Lung (tissue), 12 donors: ENCODE data around the gene ASTN2. TPM values are rescaled to one million over a fixed set of nuclear protein-coding genes. Genes with fewer than 3 reads are reported as not detected.

Experiments
- ATAC-seq: fragments of 200-7000 bp; cut with Tn5 transposase; one replicate; pipeline ENCODE4 v1.9.1; 2020; ENCODE audit warnings: moderate number of reproducible peaks; ENCODE audit not compliant: insufficient read depth, low FRiP score
- DNase-seq, 3 donors: peaks; one replicate each; pipeline ENCODE4 v3.0.0-alpha.2; 2013 to 2017
- H3K27ac ChIP-seq, 2 donors: one replicate each; pipeline ENCODE4 v1.5.1; 2013; ENCODE audit warnings: mild to moderate bottlenecking in 2 of 2, moderate library complexity in 2 of 2, control low read depth in 1 of 2, inconsistent platforms in 1 of 2, low read depth in 1 of 2, low read length in 1 of 2
- H3K27me3 ChIP-seq, 3 donors: one replicate each; pipeline ENCODE4 v1.5.1; 2013; ENCODE audit warnings: low read length in 2 of 3; ENCODE audit not compliant: control insufficient read depth in 3 of 3, insufficient read depth in 3 of 3
- H3K36me3 ChIP-seq, 4 donors: one replicate each; pipeline ENCODE4 v1.5.1; 2013; ENCODE audit warnings: low read length in 4 of 4, mild to moderate bottlenecking in 1 of 4, moderate library complexity in 1 of 4; ENCODE audit not compliant: control insufficient read depth in 4 of 4, insufficient read depth in 4 of 4
- H3K4me1 ChIP-seq, 5 donors: one replicate each; pipeline ENCODE4 v1.5.1; 2013; ENCODE audit warnings: low read length in 5 of 5, mild to moderate bottlenecking in 2 of 5, moderate library complexity in 1 of 5; ENCODE audit not compliant: control insufficient read depth in 5 of 5, insufficient read depth in 5 of 5
- H3K4me3 ChIP-seq: one replicate; pipeline ENCODE4 v1.5.1; 2013; ENCODE audit warnings: mild to moderate bottlenecking, control low read depth, moderate library complexity
- H3K9ac ChIP-seq, 2 donors: one replicate each; pipeline ENCODE4 v1.5.1; 2013; ENCODE audit warnings: low read length in 2 of 2, control low read depth in 1 of 2; ENCODE audit not compliant: insufficient read depth in 1 of 2
- H3K9me3 ChIP-seq, 4 donors: one replicate each; pipeline ENCODE4 v1.5.1; 2013; ENCODE audit warnings: low read length in 3 of 4, mild to moderate bottlenecking in 1 of 4, moderate library complexity in 1 of 4; ENCODE audit not compliant: control insufficient read depth in 4 of 4, insufficient read depth in 3 of 4
- WGBS, 2 donors: extraction: QIAGEN DNeasy Blood & Tissue Kit; methylation state at CpG; one replicate each; pipeline ENCODE4 v1.1.7; 2013; 5-methylcytosine and 5-hydroxymethylcytosine counted together
- polyA plus RNA-seq, 2 donors: library from polyadenylated mRNA; stranded (reverse); fragments of 200-250 nt; gene quantifications; one replicate each; pipeline ENCODE4 v1.2.1, GENCODE V29; 2013
- total RNA-seq, 2 donors: library from RNA; depleted of rRNA in 1 of 2; stranded (reverse); fragments of >200 nt in 1 of 2; gene quantifications; one replicate each; pipeline ENCODE4 v1.2.1, GENCODE V29; 2014 to 2021
- TF ChIP-seq, protein P1 (sequence below): IDR thresholded peaks from 2 replicates; pipeline ENCODE4 v1.5.1; 2012; ENCODE audit warnings: mild to moderate bottlenecking; ENCODE audit errors: control extremely low read depth, extremely low read depth
- donor health status: control.
- donor health status: control.
- donor health status: Bipolar disorder and iron deficiency.
- donor health status: healthy.
- donor health status: DM: yes; HTN: yes; CAD: no.

The ASTN2 gene
- total and polyA plus RNA-seq, 4 donors: 1.4 to 7.0 (median 3.3) TPM

DNA sequence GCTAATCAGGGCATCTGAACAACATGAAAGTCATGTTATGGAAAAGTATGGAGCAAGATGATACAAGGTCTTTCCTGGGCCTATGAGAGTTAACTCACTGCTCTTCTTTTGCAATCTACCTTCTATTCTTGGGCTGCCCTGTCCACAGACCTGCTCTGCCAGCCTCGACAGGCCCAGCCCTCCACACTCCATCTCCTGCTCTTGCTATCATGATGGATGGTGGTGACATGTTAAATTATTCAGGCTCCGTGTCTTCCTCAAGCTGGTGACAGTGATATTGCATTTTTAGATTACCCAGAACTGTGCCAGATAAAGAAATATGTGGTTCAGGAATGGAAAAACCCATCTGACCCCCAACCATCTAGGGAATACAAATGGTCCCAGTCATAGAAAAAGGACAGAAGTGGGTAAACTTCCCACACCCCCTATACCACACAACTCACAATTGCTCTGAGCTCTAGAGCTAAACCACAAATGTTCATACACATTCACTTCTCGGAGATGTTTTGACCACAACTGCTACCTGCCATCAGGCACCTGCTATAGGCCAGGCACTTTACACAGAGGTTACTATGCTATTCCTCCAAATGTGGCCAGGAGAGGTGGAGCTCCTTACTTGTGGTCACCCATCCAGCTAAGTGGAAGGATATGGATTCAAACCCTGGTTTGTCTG lies 311.3 kb downstream of the ASTN2 start:
- WGBS, 2 donors: 39 to 49% methylated on average over 3 of the region's 3 CpGs
- Histone ChIP-seq H3K4me1 (no peaks in the 10 kb centered on the region), H3K36me3 (no peaks in the 10 kb centered on the region), H3K9me3 (peaks cover 0 to 2% (median 0%) of the 10 kb centered on the region in 4 donors), H3K9ac (no peak overlapping the region), H3K27ac (no peak overlapping the region), H3K27me3 (no peaks in the 10 kb centered on the region), H3K4me3 (no peak overlapping the region)
- ATAC-seq (no peak), DNase-seq (no peak)
- TF ChIP-seq, protein P1, sequence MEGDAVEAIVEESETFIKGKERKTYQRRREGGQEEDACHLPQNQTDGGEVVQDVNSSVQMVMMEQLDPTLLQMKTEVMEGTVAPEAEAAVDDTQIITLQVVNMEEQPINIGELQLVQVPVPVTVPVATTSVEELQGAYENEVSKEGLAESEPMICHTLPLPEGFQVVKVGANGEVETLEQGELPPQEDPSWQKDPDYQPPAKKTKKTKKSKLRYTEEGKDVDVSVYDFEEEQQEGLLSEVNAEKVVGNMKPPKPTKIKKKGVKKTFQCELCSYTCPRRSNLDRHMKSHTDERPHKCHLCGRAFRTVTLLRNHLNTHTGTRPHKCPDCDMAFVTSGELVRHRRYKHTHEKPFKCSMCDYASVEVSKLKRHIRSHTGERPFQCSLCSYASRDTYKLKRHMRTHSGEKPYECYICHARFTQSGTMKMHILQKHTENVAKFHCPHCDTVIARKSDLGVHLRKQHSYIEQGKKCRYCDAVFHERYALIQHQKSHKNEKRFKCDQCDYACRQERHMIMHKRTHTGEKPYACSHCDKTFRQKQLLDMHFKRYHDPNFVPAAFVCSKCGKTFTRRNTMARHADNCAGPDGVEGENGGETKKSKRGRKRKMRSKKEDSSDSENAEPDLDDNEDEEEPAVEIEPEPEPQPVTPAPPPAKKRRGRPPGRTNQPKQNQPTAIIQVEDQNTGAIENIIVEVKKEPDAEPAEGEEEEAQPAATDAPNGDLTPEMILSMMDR: no peak

DNA sequence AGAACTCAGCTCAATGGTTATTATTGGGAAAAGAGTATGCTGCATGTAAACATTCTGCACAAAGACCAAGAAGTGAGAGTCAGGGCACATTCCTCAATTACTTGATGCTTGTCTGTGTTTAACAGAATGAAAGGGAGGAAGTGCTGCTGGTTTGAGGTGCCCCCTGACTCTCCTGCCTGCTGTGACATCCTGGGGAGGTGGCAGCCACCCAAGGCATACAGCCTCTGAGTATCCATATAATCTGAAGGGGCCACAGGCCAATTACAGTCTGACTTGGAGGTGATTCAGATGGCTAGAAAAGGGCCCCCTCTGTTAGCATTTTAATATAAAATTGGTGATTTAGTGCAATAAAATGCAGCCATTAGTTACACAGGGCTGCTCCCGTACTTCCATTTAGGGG lies 313.8 kb downstream of the ASTN2 start:
- ATAC-seq (no peak), DNase-seq (no peak)
- Histone ChIP-seq H3K4me3 (no peak overlapping the region), H3K36me3 (no peaks in the 10 kb centered on the region), H3K27me3 (no peaks in the 10 kb centered on the region), H3K9me3 (peaks cover 0 to 2% (median 0%) of the 10 kb centered on the region in 4 donors), H3K4me1 (no peaks in the 10 kb centered on the region), H3K27ac (no peak overlapping the region), H3K9ac (no peak overlapping the region)
- WGBS, 2 donors: 71 to 73% methylated on average over 1 of the region's 1 CpG
- TF ChIP-seq, protein P1: no peak

DNA sequence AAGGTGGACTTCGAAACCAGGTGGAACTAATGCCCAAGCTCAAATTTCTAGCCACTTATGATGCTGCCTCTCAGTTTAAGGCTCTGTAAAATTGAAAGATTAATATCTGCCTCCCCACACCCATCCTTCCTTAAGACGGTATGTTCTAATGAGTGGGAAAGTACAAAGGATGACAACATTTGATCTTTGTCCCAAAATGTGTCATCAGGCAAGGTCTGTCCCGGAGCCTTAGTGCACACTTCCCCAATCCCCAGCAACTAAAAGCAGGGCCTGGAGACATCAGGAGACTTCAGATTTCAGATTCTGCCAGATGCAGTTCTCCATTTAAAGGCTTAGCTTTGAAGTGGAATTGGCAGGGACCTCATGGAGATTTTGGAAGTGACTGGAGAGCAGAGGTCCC lies 316.5 kb downstream of the ASTN2 start:
- Histone ChIP-seq H3K9ac (no peak overlapping the region), H3K27ac (no peak overlapping the region), H3K27me3 (no peaks in the 10 kb centered on the region), H3K9me3 (no peaks in the 10 kb centered on the region), H3K4me3 (no peak overlapping the region), H3K36me3 (no peaks in the 10 kb centered on the region), H3K4me1 (no peaks in the 10 kb centered on the region)
- 65 to 81% methylated on average over 3 of the region's 3 CpGs for WGBS, 2 donors
- no peak for ATAC-seq
- no peak for DNase-seq
- TF ChIP-seq, protein P1: no peak

DNA sequence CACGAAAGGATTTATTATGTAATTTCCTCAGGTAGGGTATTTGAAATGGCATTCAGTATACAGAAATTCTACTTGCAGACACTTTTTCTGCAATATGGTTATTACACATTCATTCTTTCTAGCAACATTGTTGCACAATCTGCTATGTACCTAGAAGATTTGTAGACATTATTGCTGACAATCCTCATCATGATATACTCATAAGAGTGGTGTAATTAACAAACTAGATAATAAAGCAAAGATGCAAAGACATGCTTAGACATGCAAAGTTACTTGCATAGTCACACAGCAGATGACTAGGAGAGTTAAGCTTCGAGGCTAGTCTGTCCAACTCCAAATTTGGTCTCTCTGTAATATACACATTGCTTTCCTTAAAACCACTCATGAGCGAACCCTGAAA lies 317.1 kb downstream of the ASTN2 start:
- DNase-seq (no peak), ATAC-seq (no peak)
- Histone ChIP-seq H3K4me3 (no peak overlapping the region), H3K9me3 (no peaks in the 10 kb centered on the region), H3K9ac (no peak overlapping the region), H3K4me1 (no peaks in the 10 kb centered on the region), H3K27me3 (no peaks in the 10 kb centered on the region), H3K27ac (no peak overlapping the region), H3K36me3 (no peaks in the 10 kb centered on the region)
- TF ChIP-seq, protein P1: no peak
- 77 to 79% methylated on average over 3 of the region's 3 CpGs for WGBS, 2 donors
